Prostate gland (tissue), 2 donors: ENCODE measurements around the gene COG2. TPM values are rescaled to one million over a fixed set of nuclear protein-coding genes. Genes with fewer than 3 reads are reported as not detected.

Source experiments
- DNase-seq: peaks from one replicate; pipeline ENCODE4 v3.0.0-alpha.2; 2019; ENCODE audit warnings: low spot score
- H3K27ac ChIP-seq, 2 donors: fragments of 200-600 bp; sonication (generic); 2 replicates each; pipeline ENCODE4 v1.5.1; 2017 to 2019
- H3K27me3 ChIP-seq: fragments of 200-600 bp; sonication (generic); replicated peaks from 2 replicates; pipeline ENCODE4 v1.5.1; 2019; ENCODE audit not compliant: insufficient read depth
- H3K36me3 ChIP-seq, 2 donors: fragments of 200-600 bp; sonication (generic); 1 replicate in 1 of 2; 2 replicates in 1 of 2; pipeline versions ENCODE4 v1.5.1 to v1.8.1; 2017 to 2019
- H3K4me1 ChIP-seq: fragments of 200-600 bp; sonication (generic); replicated peaks from 2 replicates; pipeline ENCODE4 v1.5.1; 2019
- H3K4me3 ChIP-seq, 2 donors: fragments of 200-600 bp; sonication (generic); 2 replicates each; pipeline ENCODE4 v1.5.1; 2017 to 2019
- H3K9me3 ChIP-seq: fragments of 200-600 bp; sonication (generic); 2 replicates; pipeline ENCODE4 v1.5.1; 2017
- POLR2A ChIP-seq: fragments of 450-650 bp; IDR thresholded peaks from one replicate; pipeline ENCODE4 v1.6.1; 2016; ENCODE audit warnings: antibody characterized with exemption, mild to moderate bottlenecking
- POLR2AphosphoS5 ChIP-seq: sonication (generic); formaldehyde crosslinking; IDR thresholded peaks from one replicate; pipeline ENCODE4 v1.6.1; 2017; ENCODE audit warnings: antibody characterized with exemption
- WGBS: methylation state at CpG from one replicate; pipeline ENCODE4 v1.1.5; 2018; 5-methylcytosine and 5-hydroxymethylcytosine counted together
- intact Hi-C: fragments of 100-400 bp; cut with DNase I; formaldehyde crosslinking; loops from one replicate; pipeline ENCODE4 v1.14.2; 2022
- total RNA-seq, 2 donors: library from RNA; depleted of rRNA; stranded (reverse); fragments of >200 nt; gene quantifications; one replicate each; pipeline ENCODE4 v1.1.0, GENCODE V29; 2016
- TF ChIP-seq, protein P1 (sequence below), 4 experiments: fragments of 200-600 bp in 2 of 4; fragments of 450-650 bp in 2 of 4; sonication (generic) in 2 of 4; IDR thresholded peaks; 1 replicate in 3 of 4; 2 replicates in 1 of 4; pipeline ENCODE4 v1.5.1; 2016 to 2019; ENCODE audit warnings: antibody characterized with exemption in 4 of 4, mild to moderate bottlenecking in 2 of 4, moderate library complexity in 2 of 4

The COG2 gene
- total RNA-seq, 2 donors from 2014 or later, result 26.1 to 32.8 TPM

- intact Hi-C loops, result no loop called here
- Histone ChIP-seq H3K36me3 (peaks cover 0 to 2% of the 10 kb centered on the region in 2 donors), H3K4me1 (no peaks in the 10 kb centered on the region), H3K27ac (no peak overlapping the region), H3K4me3 (no peak overlapping the region), H3K9me3 (no peaks in the 10 kb centered on the region), H3K27me3 (no peaks in the 10 kb centered on the region)
- WGBS, result 62% methylated on average over 3 of the region's 3 CpGs
- DNase-seq, result no peak
- TF ChIP-seq POLR2AphosphoS5, result no peak
- no peak for TF ChIP-seq POLR2A
- TF ChIP-seq, protein P1, sequence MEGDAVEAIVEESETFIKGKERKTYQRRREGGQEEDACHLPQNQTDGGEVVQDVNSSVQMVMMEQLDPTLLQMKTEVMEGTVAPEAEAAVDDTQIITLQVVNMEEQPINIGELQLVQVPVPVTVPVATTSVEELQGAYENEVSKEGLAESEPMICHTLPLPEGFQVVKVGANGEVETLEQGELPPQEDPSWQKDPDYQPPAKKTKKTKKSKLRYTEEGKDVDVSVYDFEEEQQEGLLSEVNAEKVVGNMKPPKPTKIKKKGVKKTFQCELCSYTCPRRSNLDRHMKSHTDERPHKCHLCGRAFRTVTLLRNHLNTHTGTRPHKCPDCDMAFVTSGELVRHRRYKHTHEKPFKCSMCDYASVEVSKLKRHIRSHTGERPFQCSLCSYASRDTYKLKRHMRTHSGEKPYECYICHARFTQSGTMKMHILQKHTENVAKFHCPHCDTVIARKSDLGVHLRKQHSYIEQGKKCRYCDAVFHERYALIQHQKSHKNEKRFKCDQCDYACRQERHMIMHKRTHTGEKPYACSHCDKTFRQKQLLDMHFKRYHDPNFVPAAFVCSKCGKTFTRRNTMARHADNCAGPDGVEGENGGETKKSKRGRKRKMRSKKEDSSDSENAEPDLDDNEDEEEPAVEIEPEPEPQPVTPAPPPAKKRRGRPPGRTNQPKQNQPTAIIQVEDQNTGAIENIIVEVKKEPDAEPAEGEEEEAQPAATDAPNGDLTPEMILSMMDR (IDR thresholded peaks at IDR 0.05), result no peak
Observed at GRCh38 chr1:230679192-230679591, 36.9 kb downstream of the COG2 start.

DNA sequence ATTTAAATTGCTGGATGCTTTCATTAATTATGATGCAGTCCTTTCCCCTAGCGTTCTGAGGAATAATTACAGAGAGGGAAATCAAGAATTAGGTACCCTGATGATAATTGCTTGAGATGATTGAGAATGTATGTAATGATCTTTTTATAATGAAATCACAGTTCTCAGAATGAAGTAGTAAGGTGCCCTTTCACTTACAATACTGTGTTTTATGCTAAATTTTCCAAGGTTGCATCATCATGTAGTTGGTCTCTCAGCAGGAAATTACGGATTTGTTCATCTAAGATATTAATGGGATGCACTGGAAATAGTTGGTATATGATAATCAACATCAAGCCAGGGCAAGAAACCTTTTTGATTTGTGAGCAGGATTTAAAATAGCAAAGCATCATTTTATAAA is 37.5 kb downstream of the COG2 start:
- Histone ChIP-seq H3K27me3 (no peaks in the 10 kb centered on the region), H3K9me3 (no peaks in the 10 kb centered on the region), H3K36me3 (no peaks in the 10 kb centered on the region), H3K4me1 (no peaks in the 10 kb centered on the region), H3K4me3 (no peak overlapping the region), H3K27ac (peak overlapping the region in 1 of 2 donors; percentile 52)
- no peak for TF ChIP-seq POLR2AphosphoS5
- TF ChIP-seq POLR2A, result no peak
- TF ChIP-seq, protein P1 (IDR thresholded peaks at IDR 0.05), result no peak
- intact Hi-C loops, result no loop called here
- DNase-seq, result no peak
- WGBS, result 87% methylated on average over 2 of the region's 2 CpGs

GRCh38 chr1:230680300-230681025 is 38.2 kb downstream of the COG2 start:
- no peaks in the 10 kb centered on the region for H3K9me3 ChIP-seq
- no peak overlapping the region for H3K4me3 ChIP-seq
- intact Hi-C loops, result no loop called here
- H3K27me3 ChIP-seq, result no peaks in the 10 kb centered on the region
- DNase-seq, result no peak
- no peaks in the 10 kb centered on the region for H3K36me3 ChIP-seq
- 35% methylated on average over 4 of the region's 4 CpGs for WGBS
- peak overlapping the region; percentile 1 to 56 for H3K27ac ChIP-seq
- H3K4me1 ChIP-seq, result no peaks in the 10 kb centered on the region
- TF ChIP-seq, protein P1 (IDR thresholded peaks at IDR 0.05), result no peak
- TF ChIP-seq POLR2A, result no peak
- TF ChIP-seq POLR2AphosphoS5, result peak; percentile 62

DNA sequence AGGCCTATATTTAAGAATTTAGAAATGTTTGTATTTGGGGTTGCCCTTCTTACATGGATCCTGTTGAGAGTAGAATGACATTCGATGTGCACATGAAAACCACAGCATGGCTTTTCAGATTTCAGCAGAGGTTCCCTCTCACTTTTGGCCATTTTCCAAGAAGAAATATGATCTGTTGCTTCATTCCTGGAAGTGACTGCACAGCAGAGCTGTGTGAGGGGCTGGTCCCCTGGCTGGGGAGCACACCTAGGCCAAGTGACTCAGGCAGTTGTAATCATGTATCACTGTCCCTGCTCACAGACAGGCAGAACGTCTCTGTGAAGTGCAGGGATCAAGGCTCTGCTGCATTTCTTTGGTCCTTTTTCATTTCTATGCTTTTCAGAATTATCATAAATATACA is 39.3 kb downstream of the COG2 start:
- no peaks in the 10 kb centered on the region for H3K27me3 ChIP-seq
- H3K36me3 ChIP-seq, result no peaks in the 10 kb centered on the region
- 11% methylated on average over 2 of the region's 2 CpGs for WGBS
- no peak overlapping the region for H3K4me3 ChIP-seq
- intact Hi-C loops, result no loop called here
- H3K9me3 ChIP-seq, result no peaks in the 10 kb centered on the region
- peak overlapping the region in 1 of 2 donors; percentile 56 for H3K27ac ChIP-seq
- peak; percentile 53 for DNase-seq
- no peak for TF ChIP-seq POLR2A
- TF ChIP-seq, protein P1 (IDR thresholded peaks at IDR 0.05), result no peak
- TF ChIP-seq POLR2AphosphoS5, result peak; percentile 62
- H3K4me1 ChIP-seq, result no peaks in the 10 kb centered on the region

GRCh38 chr1:230682274-230682673 is 40.0 kb downstream of the COG2 start:
- DNase-seq, result peak; percentile 40
- Histone ChIP-seq H3K27ac (peak overlapping the region; percentile 15 to 56), H3K4me1 (no peaks in the 10 kb centered on the region), H3K27me3 (no peaks in the 10 kb centered on the region), H3K9me3 (no peaks in the 10 kb centered on the region), H3K36me3 (peaks cover 0 to 5% of the 10 kb centered on the region in 2 donors), H3K4me3 (no peak overlapping the region)
- intact Hi-C loops, result no loop called here
- peak; percentile 47 for TF ChIP-seq POLR2AphosphoS5
- TF ChIP-seq POLR2A, result no peak
- TF ChIP-seq, protein P1 (IDR thresholded peaks at IDR 0.05), result no peak
- WGBS, result 19% methylated on average over 3 of the region's 3 CpGs
